ENCODE measurements around the gene SAE1.
A peak's percentile ranks its signal among the peaks of the same experiment; 100 is the strongest.
"Not testable (repeated sequence)": the region's sequence is repeated elsewhere in the genome, so short reads cannot be mapped to it uniquely, and the experiment has no call there.

The SAE1 gene

DNA sequence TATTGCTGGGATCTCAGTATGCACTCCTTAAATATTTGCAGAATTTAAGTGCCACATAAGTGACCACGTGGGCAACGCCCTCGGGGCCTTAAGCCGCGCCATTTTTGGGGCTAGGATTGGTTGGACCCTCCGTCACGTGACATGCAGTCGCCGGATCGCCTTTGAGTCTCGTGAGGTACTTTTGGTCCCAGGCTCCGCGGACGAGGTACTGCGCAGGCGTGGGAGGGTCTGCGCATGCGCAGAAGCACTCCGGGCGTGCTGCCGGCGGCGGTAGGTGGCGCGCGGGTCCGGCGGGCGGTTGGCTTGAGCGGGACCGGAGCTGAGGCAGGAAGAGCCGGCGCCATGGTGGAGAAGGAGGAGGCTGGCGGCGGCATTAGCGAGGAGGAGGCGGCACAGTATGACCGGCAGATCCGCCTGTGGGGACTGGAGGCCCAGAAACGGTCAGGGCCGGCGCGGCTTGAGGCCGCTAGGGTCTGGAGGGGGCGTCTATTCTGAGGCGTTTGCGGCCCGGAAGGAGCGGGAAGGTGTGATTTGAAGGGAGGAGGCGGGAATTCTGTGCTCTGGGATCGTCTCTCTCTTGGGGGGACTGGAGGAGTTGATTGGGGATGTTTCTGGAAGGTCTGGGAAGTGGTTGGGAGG is at the start of gene SAE1:
TSS of gene SAE1 (plus strand) at position 247 of the 639 bp plus-strand sequence. CDS start at position 343, 96 bp downstream.
- peak; percentile 95 for DNase-seq

- no peak for DNase-seq
Measured at GRCh38 chr19:47081095-47081494, 49.5 kb upstream of the SAE1 start.

DNA sequence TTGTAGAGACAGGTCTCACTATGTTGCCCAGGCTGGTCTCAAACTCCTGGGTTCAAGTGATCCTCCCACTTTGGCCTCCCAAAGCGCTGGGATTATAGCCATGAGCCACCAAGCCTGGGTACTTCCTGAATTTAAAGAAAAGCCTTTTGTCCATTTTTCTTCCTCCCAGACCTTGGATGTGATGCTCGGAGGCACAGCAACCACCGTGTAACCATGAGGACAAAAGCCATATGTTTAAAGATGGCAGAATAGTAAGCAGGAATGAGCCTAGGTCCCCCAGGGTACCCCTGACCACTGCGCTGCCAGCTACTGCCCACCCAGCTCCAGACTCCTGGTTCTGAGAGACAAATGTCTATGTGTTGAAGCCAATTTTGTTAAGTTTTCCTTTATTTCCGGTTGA is 48.1 kb upstream of the SAE1 start:
- DNase-seq, result no peak

GRCh38 chr19:47084879-47085439 is 45.7 kb upstream of the SAE1 start:
- DNase-seq, result no peak

- no peak for DNase-seq
Measured at GRCh38 chr19:47086280-47086679, 44.4 kb upstream of the SAE1 start.

GRCh38 chr19:47089767-47090350 is 40.8 kb upstream of the SAE1 start:
- no peak for DNase-seq

GRCh38 chr19:47093254-47093653 is 37.4 kb upstream of the SAE1 start:
- DNase-seq, result no peak

DNA sequence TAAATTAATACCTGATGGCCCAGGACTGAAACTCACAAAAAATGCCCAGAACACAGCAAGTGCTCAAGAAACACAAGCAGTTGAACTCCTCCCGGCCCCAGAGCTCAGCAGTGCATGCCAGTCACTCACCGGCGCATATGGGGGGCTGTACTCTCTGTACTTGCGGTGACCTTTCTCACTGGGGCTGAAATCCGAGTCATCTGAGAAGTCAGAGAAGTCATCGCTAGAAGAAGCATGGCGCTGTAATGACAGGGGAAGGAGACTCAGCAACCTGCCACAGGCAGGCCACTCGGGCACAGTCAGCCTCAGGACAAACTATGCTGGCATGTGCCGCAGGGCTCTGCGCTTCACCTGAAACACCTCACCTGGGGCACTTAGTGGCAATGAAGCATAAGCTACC is 36.8 kb upstream of the SAE1 start:
- no peak for DNase-seq

- no peak for DNase-seq
Measured at GRCh38 chr19:47094557-47095475, 35.8 kb upstream of the SAE1 start.

GRCh38 chr19:47095476-47096099 is 35.0 kb upstream of the SAE1 start:
- no peak for DNase-seq

DNA sequence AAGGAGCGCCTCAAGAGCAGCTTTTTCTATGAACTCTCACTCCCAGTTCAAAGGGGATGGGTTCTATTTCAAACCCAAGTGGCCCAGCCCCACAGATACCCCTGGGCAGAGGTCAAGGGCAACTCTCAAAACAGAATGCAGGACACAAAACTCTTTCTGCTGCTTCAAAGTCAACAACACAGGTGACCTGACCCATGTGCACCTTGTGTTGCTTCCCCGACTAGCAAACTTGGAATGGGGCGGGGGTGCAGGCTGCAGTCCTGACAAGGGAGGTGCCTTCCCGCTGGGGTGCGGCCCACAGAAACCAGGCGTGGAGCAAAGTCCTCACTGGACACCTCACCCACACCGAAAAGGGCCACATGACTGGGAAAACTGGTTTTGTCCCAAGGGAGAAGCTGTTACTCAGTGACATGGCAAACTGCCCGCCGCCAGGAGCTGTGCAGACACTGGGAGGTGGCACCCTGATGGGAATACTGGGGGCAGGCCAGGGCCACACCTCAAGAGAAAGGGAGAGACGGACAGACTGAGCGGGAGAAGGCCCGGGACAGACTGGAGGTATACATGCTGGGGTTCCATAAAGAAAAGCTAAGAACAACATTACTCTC is 34.4 kb upstream of the SAE1 start:
- DNase-seq, result no peak

DNA sequence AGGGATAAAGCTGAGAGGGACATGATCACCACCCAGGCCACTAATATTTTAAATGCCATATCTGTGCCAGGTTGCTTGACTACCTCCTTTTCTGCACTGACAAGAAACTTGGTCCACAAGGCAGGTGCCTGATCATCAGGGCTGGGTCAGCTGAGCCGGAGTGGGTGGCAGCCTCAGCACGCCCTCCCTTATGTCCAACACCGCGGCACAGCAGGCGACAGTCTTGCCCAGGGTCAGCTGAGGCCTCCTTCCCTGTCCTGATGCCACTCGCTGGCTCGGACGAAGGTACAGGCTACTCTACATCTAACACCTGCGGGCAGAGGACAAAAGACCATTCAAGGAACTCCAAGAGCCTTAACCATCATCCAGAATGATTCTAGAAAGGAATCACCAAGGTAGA is 33.9 kb upstream of the SAE1 start:
- no peak for DNase-seq

GRCh38 chr19:47097396-47098201 is 33.0 kb upstream of the SAE1 start:
- DNase-seq, result no peak

DNA sequence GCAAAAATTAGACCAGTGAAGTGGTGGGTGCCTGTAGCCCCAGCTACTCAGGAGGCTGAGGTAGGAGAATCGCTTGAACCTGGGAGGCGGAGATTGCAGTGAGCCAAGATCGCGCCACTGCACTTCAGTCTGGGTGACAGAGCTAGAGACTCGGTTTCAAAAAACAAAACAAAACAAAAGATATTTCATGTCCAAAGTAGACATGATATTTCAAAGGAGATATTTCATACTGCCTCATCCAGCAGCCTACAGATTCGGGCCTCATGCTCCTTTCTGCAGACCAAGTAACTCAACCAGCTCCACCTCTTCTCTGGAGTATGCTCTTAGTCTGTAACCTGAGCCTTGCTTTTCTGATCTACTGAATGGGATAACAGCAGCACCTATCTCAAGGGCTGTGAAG is 32.0 kb upstream of the SAE1 start:
- DNase-seq, result no peak

DNA sequence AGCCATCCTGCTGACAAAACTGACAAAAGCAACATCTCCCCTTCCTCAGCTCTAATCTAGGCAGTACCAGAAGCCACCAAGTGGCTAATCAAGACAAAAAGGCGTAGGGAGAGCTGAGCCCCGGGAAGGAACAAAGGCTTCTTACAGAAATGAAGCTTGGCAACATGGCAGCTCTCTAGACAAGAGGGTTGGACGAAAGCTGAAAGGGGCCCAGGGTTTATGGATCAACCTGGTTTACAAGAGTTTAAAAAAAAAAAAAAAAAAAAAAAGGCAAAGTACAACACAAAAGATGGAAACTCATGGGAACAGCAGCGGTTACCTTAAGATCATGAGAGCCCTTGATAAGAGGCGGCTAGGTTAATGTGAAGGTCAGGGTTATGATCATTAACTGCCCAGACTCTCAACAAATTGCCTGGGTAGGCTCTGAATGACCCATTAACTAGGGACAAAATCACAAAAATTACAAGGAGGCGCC is 31.0 kb upstream of the SAE1 start:
- no peak for DNase-seq

DNA sequence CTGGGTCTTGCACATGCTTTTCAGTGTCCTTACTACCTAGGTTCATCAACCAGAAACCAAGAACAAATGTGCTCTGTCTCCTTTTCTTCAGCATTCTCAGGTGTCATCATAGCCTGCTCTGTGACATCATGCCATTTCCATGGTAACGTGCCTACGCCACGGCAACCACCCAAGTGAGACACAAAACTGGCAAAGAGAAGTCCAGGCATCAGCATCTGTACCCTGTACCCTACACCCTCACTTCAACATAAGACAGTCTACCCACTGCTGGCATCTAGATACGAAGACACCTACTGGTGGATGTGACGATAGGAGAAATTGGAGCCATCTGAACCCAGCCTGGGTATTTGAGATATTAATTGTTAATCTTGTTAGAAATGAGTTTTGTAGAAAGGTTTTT is 30.3 kb upstream of the SAE1 start:
- no peak for DNase-seq

DNA sequence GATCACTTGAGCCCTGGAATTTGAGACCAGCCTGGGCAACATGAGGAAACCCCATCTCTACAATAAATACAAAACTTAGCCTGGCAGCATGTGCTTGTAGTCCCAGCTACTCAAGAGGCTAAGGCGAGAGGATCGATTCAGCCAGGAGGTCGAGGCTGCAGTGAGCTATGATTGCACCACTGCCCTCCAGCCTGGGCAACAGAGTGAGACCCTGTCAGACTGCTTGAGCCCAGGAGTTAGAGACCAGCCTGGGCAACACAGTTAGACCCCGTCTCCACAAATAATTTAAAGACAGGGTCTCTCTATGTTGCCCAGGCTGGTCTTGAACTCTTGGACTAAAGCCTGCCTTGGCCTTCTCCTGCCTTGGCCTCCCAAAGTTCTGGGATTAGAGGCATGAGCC is 29.5 kb upstream of the SAE1 start:
- DNase-seq, result not testable (repeated sequence)

DNA sequence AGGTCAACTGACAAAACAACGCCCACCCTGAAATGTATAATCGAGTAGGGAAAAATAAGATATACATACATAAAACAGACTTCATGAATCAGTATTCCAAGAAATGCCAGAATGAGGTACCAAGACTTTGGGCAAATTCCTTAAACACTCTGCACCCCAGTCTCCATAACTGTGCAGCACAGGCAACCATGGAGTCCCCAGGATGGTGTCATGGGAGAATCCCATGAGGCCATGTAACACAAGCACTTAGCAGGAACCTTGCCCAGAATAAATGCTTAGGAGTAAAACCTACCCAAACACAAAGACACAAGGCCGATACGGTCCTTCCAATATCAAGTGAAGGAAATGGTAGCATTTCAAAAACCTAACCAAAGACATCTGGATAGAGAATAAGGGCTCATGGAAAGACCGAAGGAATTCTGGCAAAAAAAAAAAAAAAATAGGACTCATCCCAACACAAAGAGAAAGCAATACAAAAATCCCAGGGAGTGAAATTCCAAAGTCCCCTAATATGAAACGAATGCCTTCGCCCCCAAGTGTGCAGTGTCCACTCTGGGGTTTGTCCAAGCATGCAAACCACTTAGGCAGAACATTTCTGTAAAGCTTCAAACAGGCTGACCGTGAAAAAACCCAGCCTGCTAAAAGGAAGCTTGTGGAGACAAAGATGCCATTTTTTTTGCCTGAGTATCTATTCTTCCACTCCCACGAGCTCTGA is 28.1 kb upstream of the SAE1 start:
- DNase-seq, result no peak

- no peak for DNase-seq
Measured at GRCh38 chr19:47104680-47105079, 26.0 kb upstream of the SAE1 start.

- no peak for DNase-seq
Measured at GRCh38 chr19:47105874-47106273, 24.8 kb upstream of the SAE1 start.

DNA sequence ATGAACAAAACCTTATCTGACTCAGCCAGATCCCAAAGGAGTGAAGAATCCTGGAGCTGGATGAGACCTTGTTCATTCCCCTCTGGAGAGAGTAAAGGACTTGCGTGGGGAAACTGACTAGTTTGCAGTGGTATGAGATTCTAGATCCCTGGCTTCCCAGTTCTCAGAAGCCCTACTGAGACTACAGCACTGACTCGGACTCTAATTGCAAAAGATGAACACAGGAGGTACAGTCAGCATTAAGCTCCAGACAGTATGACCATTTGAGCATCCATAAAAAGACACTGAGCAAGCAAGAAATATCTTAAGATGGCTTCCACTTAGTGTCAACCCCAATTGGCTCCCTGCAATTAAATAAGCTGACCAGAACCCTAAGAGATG is 23.8 kb upstream of the SAE1 start:
- DNase-seq, result no peak

Data from activated CD4-positive, alpha-beta T cell treated with anti-CD3 and anti-CD28 coated beads, Interleukin-2, amount 50 U/mL, for 1 hour (primary cell).